H1 (cell line): ENCODE results near the gene KIF23. TPM values are rescaled to one million over a fixed set of nuclear protein-coding genes. Genes with fewer than 3 reads are reported as not detected.

Experiments used
- CTCF ChIA-PET: fragments of 300-600 bp; sonication (Branson Sonifier 250); formaldehyde crosslinking; loops from one replicate; lab custom pipeline; 2021; ENCODE audit not compliant: partially characterized antibody; lab: Charles Lee
- POLR2A ChIA-PET: fragments of 300-600 bp; sonication (Branson Sonifier 250); formaldehyde crosslinking; loops from one replicate; lab custom pipeline; 2021; ENCODE audit warnings: inconsistent platforms; ENCODE audit not compliant: partially characterized antibody; lab: Charles Lee
- DNase-seq, 2 experiments: peaks; one replicate each; pipeline versions ENCODE4 v3.0.0 to v3.0.0-alpha.2; 2010 to 2022; ENCODE audit warnings: low spot score in 2 of 2, low read depth in 1 of 2, mixed read lengths in 1 of 2
- FAIRE-seq: peaks from 2 replicates; lab custom pipeline; 2011; peaks lifted over from hg19 to GRCh38; lab: Jason Lieb, UNC
- H2AFZ ChIP-seq: 2 replicates; pipeline ENCODE4 v1.8.1; 2012; ENCODE audit warnings: low read length, inconsistent platforms
- H2AK5ac ChIP-seq: 2 replicates; pipeline ENCODE4 v1.6.1; 2013; ENCODE audit warnings: low read depth, low read length
- H2BK120ac ChIP-seq: replicated peaks from 2 replicates; pipeline ENCODE3; 2013; ENCODE audit warnings: low read depth, low read length, inconsistent platforms
- H2BK12ac ChIP-seq: 2 replicates; pipeline ENCODE4 v1.6.1; 2013; ENCODE audit warnings: low read depth, low read length
- H2BK15ac ChIP-seq: 2 replicates; pipeline ENCODE4 v1.6.1; 2013; ENCODE audit warnings: low read length
- H2BK20ac ChIP-seq: 2 replicates; pipeline ENCODE4 v1.6.1; 2013; ENCODE audit warnings: low read length
- H2BK5ac ChIP-seq: 2 replicates; pipeline ENCODE4 v1.6.1; 2013; ENCODE audit warnings: low read depth, low read length
- H3K14ac ChIP-seq: 2 replicates; pipeline ENCODE4 v1.6.1; 2013; ENCODE audit warnings: inconsistent platforms; ENCODE audit not compliant: insufficient read length
- H3K18ac ChIP-seq: 2 replicates; pipeline ENCODE4 v1.6.1; 2013; ENCODE audit warnings: low read length; ENCODE audit errors: extremely low read depth
- H3K23ac ChIP-seq: 2 replicates; pipeline ENCODE4 v1.6.1; 2013; ENCODE audit warnings: inconsistent platforms; ENCODE audit not compliant: insufficient read length
- H3K23me2 ChIP-seq: 2 replicates; pipeline ENCODE4 v1.6.1; 2013; ENCODE audit warnings: low read depth, low read length
- H3K27ac ChIP-seq: 2 replicates; pipeline ENCODE4 v1.6.1; 2011; ENCODE audit warnings: low read depth, low read length, inconsistent platforms
- H3K27me3 ChIP-seq, 4 experiments: replicated peaks in 1 of 4; 1 replicate in 1 of 4; 2 replicates in 3 of 4; pipeline versions ENCODE4 v1.6.1 to v1.8.1; 2011 to 2013; ENCODE audit warnings: low read length in 3 of 4, mild to moderate bottlenecking in 3 of 4, inconsistent platforms in 2 of 4, mixed read lengths in 2 of 4, moderate library complexity in 1 of 4; ENCODE audit not compliant: control insufficient read depth in 3 of 4, insufficient read depth in 3 of 4; ENCODE audit errors: extremely low read depth in 1 of 4
- H3K36me3 ChIP-seq, 4 experiments: 2 replicates each; pipeline versions ENCODE4 v1.6.1 to v1.8.1; 2011 to 2013; ENCODE audit warnings: mild to moderate bottlenecking in 4 of 4, low read length in 3 of 4, moderate library complexity in 2 of 4, control low read depth in 1 of 4, inconsistent platforms in 1 of 4; ENCODE audit not compliant: insufficient read depth in 4 of 4, control insufficient read depth in 2 of 4
- H3K4ac ChIP-seq: replicated peaks from 2 replicates; pipeline ENCODE3; 2013; ENCODE audit warnings: low read length, low read depth, mixed read lengths, inconsistent platforms; ENCODE audit not compliant: insufficient read length
- H3K4me1 ChIP-seq, 4 experiments: replicated peaks in 1 of 4; 1 replicate in 1 of 4; 2 replicates in 3 of 4; pipeline versions ENCODE4 v1.6.1 to v1.8.1; 2011 to 2013; ENCODE audit warnings: low read length in 3 of 4, inconsistent platforms in 2 of 4, mixed read lengths in 1 of 4; ENCODE audit not compliant: insufficient read depth in 4 of 4, control insufficient read depth in 3 of 4
- H3K4me2 ChIP-seq, 2 experiments: 2 replicates each; pipeline versions ENCODE4 v1.6.1 to v1.8.1; 2011 to 2013; ENCODE audit warnings: low read depth in 2 of 2, low read length in 2 of 2, control low read depth in 1 of 2, inconsistent platforms in 1 of 2, mild to moderate bottlenecking in 1 of 2; ENCODE audit not compliant: insufficient read depth in 1 of 2
- H3K4me3 ChIP-seq, 4 experiments: fragments of 200-600, 300-600 bp in 1 of 4; sonication (generic), shearing (Covaris generic), sonication (Bioruptor Twin) in 1 of 4; 2 replicates each; pipeline versions ENCODE4 v1.5.1 to v1.8.1; 2011 to 2016; ENCODE audit warnings: low read length in 4 of 4, low read depth in 3 of 4, control low read depth in 2 of 4, inconsistent platforms in 2 of 4, mild to moderate bottlenecking in 2 of 4, mixed read lengths in 1 of 4, moderate library complexity in 1 of 4; ENCODE audit not compliant: insufficient read depth in 2 of 4; ENCODE audit errors: extremely low read depth in 1 of 4
- H3K56ac ChIP-seq: replicated peaks from 2 replicates; pipeline ENCODE3; 2013; ENCODE audit warnings: low read depth, mild to moderate bottlenecking, mixed read lengths, low read length, inconsistent platforms; ENCODE audit not compliant: insufficient read length
- H3K79me1 ChIP-seq: 2 replicates; pipeline ENCODE4 v1.6.1; 2013; ENCODE audit warnings: low read depth, low read length, control low read depth
- H3K79me2 ChIP-seq, 2 experiments: 2 replicates each; pipeline versions ENCODE4 v1.6.1 to v1.8.1; 2012 to 2013; ENCODE audit warnings: low read length in 2 of 2, mild to moderate bottlenecking in 2 of 2, inconsistent platforms in 1 of 2; ENCODE audit not compliant: insufficient read depth in 2 of 2, control insufficient read depth in 1 of 2
- H3K9ac ChIP-seq, 4 experiments: replicated peaks in 1 of 4; 1 replicate in 1 of 4; 2 replicates in 3 of 4; pipeline versions ENCODE4 v1.6.1 to v1.8.1; 2011 to 2013; ENCODE audit warnings: low read depth in 3 of 4, low read length in 3 of 4, control low read depth in 2 of 4, mild to moderate bottlenecking in 2 of 4, moderate library complexity in 2 of 4, inconsistent platforms in 1 of 4; ENCODE audit errors: extremely low read depth in 1 of 4
- H3K9me3 ChIP-seq, 2 experiments: 2 replicates each; pipeline versions ENCODE4 v1.6.1 to v1.8.1; 2012 to 2013; ENCODE audit warnings: mild to moderate bottlenecking in 2 of 2, moderate library complexity in 2 of 2, control low read depth in 1 of 2, inconsistent platforms in 1 of 2, low read depth in 1 of 2, low read length in 1 of 2, mixed read lengths in 1 of 2; ENCODE audit not compliant: insufficient read depth in 2 of 2
- H4K20me1 ChIP-seq, 2 experiments: replicated peaks in 1 of 2; 2 replicates each; pipeline versions ENCODE3 to v1.8.1; 2011 to 2013; ENCODE audit warnings: inconsistent platforms in 2 of 2, low read length in 2 of 2, mild to moderate bottlenecking in 1 of 2; ENCODE audit not compliant: insufficient read depth in 2 of 2, control insufficient read depth in 1 of 2
- H4K5ac ChIP-seq: 2 replicates; pipeline ENCODE4 v1.6.1; 2013; ENCODE audit warnings: low read length, low read depth, mixed read lengths, inconsistent platforms; ENCODE audit not compliant: insufficient read length
- H4K8ac ChIP-seq: 2 replicates; pipeline ENCODE4 v1.8.0; 2013; ENCODE audit warnings: mild to moderate bottlenecking, moderate library complexity, low read length, inconsistent platforms; ENCODE audit not compliant: insufficient read depth; ENCODE audit errors: extremely low read depth
- H4K91ac ChIP-seq: replicated peaks from 2 replicates; pipeline ENCODE3; 2013; ENCODE audit warnings: low read length, mixed read lengths, inconsistent platforms; ENCODE audit not compliant: insufficient read length
- CTBP2 ChIP-seq: IDR thresholded peaks from 2 replicates; pipeline ENCODE4 v1.7.0; 2011; ENCODE audit warnings: borderline replicate concordance, mild to moderate bottlenecking, moderate library complexity, mixed read lengths, low read length; ENCODE audit not compliant: insufficient read depth, insufficient read length
- KDM1A ChIP-seq: fragments of 200-600, 300-600 bp; sonication (generic); IDR thresholded peaks from 2 replicates; pipeline ENCODE4 v1.7.1; 2016; ENCODE audit warnings: mild to moderate bottlenecking, low read length, borderline replicate concordance
- MAFK ChIP-seq: IDR thresholded peaks from 2 replicates; pipeline ENCODE4 v1.6.1; 2012; ENCODE audit warnings: low read depth, mild to moderate bottlenecking, improper control_type of control experiment, low read length
- MAX ChIP-seq: IDR thresholded peaks from 2 replicates; pipeline ENCODE4 v1.6.1; 2012; ENCODE audit warnings: inconsistent platforms
- NANOG ChIP-seq: IDR thresholded peaks from 2 replicates; pipeline ENCODE4 v1.6.1; 2011; ENCODE audit warnings: low read length, low read depth, mild to moderate bottlenecking, inconsistent platforms; ENCODE audit not compliant: insufficient read depth, poor library complexity, severe bottlenecking
- WGBS, 2 experiments: shearing (Covaris generic) in 1 of 2; methylation state at CpG; one replicate each; pipeline versions ENCODE4 v1.1.6 to v1.1.7; 2013 to 2015; ENCODE audit warnings: low lambda C conversion rate in 2 of 2, mixed read lengths in 2 of 2, inconsistent platforms in 1 of 2, low coverage in 1 of 2, missing lambda C conversion rate in 1 of 2; ENCODE audit not compliant: insufficient replicate concordance in 2 of 2, insufficient coverage in 1 of 2, insufficient read length in 1 of 2; ENCODE audit errors: extremely low coverage in 1 of 2, missing lambda C conversion rate in 1 of 2; 5-methylcytosine and 5-hydroxymethylcytosine counted together
- polyA plus RNA-seq, 7 experiments: library from polyadenylated mRNA; depleted of rRNA in 3 of 7; stranded (reverse) in 5 of 7; unstranded in 2 of 7; fragments of >200 nt in 5 of 7; fragments of 200-250 nt in 2 of 7; gene quantifications; 1 replicate in 5 of 7; 2 replicates in 1 of 7; 4 replicates in 1 of 7; pipeline versions ENCODE4 v1.2.1 to v1.2.3, GENCODE V29; 2011 to 2013; ENCODE audit warnings: missing spikeins in 2 of 7, mixed read lengths in 2 of 7
- total RNA-seq: library from RNA; stranded (reverse); fragmentation: NEBNext Ultra II Directional; extraction: Animal tissue kit (Norgen Biotek cat#: 25700); gene quantifications from 2 replicates; pipeline ENCODE4 v1.2.1, GENCODE V29; 2021

KIF23 gene
- total and polyA plus RNA-seq, 2 of the 8 experiments (the other 6 are each of a cell fraction or from before 2014, with no cell fraction given), result 26.2 to 77.4 TPM

DNA sequence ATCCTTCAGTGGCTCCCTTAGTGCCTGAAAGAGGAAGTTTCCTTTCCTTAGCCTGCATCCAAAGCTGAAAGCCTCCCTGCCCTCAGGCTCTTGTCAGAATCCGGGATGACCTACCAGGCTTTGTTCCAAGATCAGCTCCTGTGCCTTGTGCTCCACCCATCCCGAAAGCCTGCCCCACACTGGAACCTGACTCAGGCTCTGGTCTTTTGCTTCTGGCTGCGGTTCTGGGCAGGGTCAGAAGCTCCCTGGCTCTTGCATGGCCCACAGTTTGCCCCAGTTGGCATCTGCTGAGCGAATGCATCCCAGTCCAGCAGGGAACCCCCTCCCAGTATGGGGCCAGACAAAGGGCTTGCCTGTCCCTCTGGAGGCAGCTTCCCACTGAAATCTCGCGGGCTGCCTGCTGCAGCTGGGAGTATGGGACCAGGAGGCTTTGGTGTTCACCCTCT lies 25.9 kb upstream of the KIF23 start:
- FAIRE-seq (no peak), DNase-seq (no peak)
- no peak overlapping the region for H3K27ac ChIP-seq
- CTCF ChIA-PET, result interaction anchor here (1.1 to 1.7 kb wide), 5 partner anchors 8 to 351 kb away, joined by 3 to 7 read pairs (median 4); no protein-coding TSS in a partner anchor
- no peaks in the 10 kb centered on the region for H3K79me1 ChIP-seq
- H3K23ac ChIP-seq, result no peak overlapping the region
- H2AK5ac ChIP-seq, result no peak overlapping the region
- H3K4ac ChIP-seq, result no peak overlapping the region
- H3K18ac ChIP-seq, result no peak overlapping the region
- H2BK20ac ChIP-seq, result no peak overlapping the region
- no peak overlapping the region for H4K5ac ChIP-seq
- no peaks in the 10 kb centered on the region for H3K27me3 ChIP-seq
- no peaks in the 10 kb centered on the region for H3K79me2 ChIP-seq
- peak overlapping the region; percentile 12; the same call in 1 of the 2 replicates for H2BK5ac ChIP-seq
- H3K9ac ChIP-seq, result no peak overlapping the region
- no peak overlapping the region for H2BK12ac ChIP-seq
- POLR2A ChIA-PET, result interaction anchor here (1.4 to 1.6 kb wide), 2 partner anchors 13 to 63 kb away, joined by 4 read pairs; no protein-coding TSS in a partner anchor
- peaks cover 0 to 7% of the 10 kb centered on the region in 2 experiments for H4K20me1 ChIP-seq
- 89% methylated on average over 6 of the region's 6 CpGs; no CpG with 5 or more reads in 1 of the 2 experiments for WGBS, 2 experiments
- H3K9me3 ChIP-seq, result peaks cover 0 to 2% of the 10 kb centered on the region in 2 experiments; a peak in 1 of 4 replicates
- no peak overlapping the region for H4K8ac ChIP-seq
- H3K23me2 ChIP-seq, result peaks cover 7% of the 10 kb centered on the region; the same call in 1 of the 2 replicates
- no peaks in the 10 kb centered on the region; a peak in 1 of 7 replicates for H3K4me1 ChIP-seq
- H2AFZ ChIP-seq, result no peak overlapping the region
- no peak overlapping the region for H2BK120ac ChIP-seq
- H3K4me2 ChIP-seq, result no peak overlapping the region
- H3K4me3 ChIP-seq, result no peak overlapping the region; a peak in 1 of 8 replicates
- no peak overlapping the region for H3K14ac ChIP-seq
- peaks cover 0 to 5% (median 0%) of the 10 kb centered on the region in 4 experiments; a peak in 1 of 8 replicates for H3K36me3 ChIP-seq
- no peak overlapping the region for H3K56ac ChIP-seq
- H4K91ac ChIP-seq, result no peak overlapping the region
- H2BK15ac ChIP-seq, result no peak overlapping the region
- no peak for TF ChIP-seq MAX
- no peak for TF ChIP-seq NANOG
- no peak for TF ChIP-seq KDM1A
- no peak for TF ChIP-seq CTBP2
- no peak for TF ChIP-seq MAFK
